ENCODE measurements around the gene RMND5A. TPM values are rescaled to one million over a fixed set of nuclear protein-coding genes. Genes with fewer than 3 reads are reported as not detected.
"Not testable (repeated sequence)": the region's sequence is repeated elsewhere in the genome, so short reads cannot be mapped to it uniquely, and the experiment has no call there.

The RMND5A gene
- total RNA-seq, 1 experiment from 2014 or later: 59.9 TPM

DNA sequence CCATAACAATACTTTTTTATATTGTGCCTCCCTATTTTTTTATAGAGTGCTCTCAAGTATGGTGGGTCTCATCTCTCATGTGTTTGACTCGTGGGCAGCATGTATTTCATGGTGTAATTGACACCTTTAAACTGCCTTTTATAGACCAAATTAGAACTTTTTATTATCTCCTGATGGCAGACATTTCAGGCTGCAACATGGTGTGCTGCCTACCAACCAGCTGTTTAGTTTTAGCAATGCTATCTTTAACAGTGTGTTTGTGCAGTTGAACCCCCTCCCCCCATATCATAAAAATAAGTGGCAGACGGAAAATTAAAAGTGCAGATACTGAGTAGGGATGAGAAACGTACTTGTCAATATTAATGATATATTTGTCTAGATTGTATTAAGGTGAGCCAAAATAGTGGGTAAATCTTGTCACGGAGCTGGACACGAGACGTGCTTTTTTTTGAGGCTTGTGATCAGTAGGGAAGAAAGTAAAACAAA, 12.0 kb downstream of the RMND5A start:
- H3K27me3 Mint-ChIP-seq (ENCODE audit: insufficient read depth, unreplicated experiment); H3K4me3 Mint-ChIP-seq (ENCODE audit: unreplicated experiment); H3K4me1 ChIP-seq; H3K9me3 Mint-ChIP-seq (ENCODE audit: unreplicated experiment); POLR2A ChIA-PET; H3K4me1 Mint-ChIP-seq (ENCODE audit: low read depth, unreplicated experiment); H3K4me3 ChIP-seq (ENCODE audit: low read depth, low read length); H3K9me3 ChIP-seq; H3K36me3 ChIP-seq (ENCODE audit: control insufficient read depth, insufficient read depth, low read length); H3K27me3 ChIP-seq (replicated peaks; ENCODE audit: control insufficient read depth, insufficient read depth, low read length); CTCF ChIA-PET; H3K36me3 Mint-ChIP-seq (ENCODE audit: insufficient read depth, unreplicated experiment); H3K27ac Mint-ChIP-seq (ENCODE audit: unreplicated experiment); intact Hi-C loops (cut with micrococcal nuclease; ENCODE audit: unreplicated experiment); DNase-seq; BruUV-seq (replicated peaks): not testable (repeated sequence)

DNA sequence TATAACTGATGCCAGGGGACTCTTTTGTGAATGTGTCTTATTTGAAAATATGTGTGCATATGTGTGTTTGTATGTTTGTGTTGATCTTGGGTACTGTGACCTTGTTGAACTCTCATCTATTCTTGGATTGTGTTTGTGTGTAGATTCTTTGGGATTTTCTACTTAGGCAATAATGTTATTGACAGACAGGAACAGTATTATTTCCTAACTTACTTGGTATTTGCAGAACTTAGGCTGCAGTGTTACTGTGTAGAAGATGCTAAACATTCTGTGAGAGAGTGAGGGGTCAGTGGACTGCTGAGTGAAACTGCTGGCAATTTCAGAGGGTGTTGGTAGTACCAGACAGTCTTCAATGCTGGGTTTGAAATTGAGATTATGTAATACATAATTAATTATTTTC, 12.7 kb downstream of the RMND5A start:
- H3K9me3 Mint-ChIP-seq (ENCODE audit: unreplicated experiment); intact Hi-C loops (cut with micrococcal nuclease; ENCODE audit: unreplicated experiment); CTCF ChIA-PET; H3K4me3 Mint-ChIP-seq (ENCODE audit: unreplicated experiment); H3K27ac Mint-ChIP-seq (ENCODE audit: unreplicated experiment); BruUV-seq (replicated peaks); H3K4me1 Mint-ChIP-seq (ENCODE audit: low read depth, unreplicated experiment); H3K36me3 ChIP-seq (ENCODE audit: control insufficient read depth, insufficient read depth, low read length); H3K27me3 Mint-ChIP-seq (ENCODE audit: insufficient read depth, unreplicated experiment); POLR2A ChIA-PET; H3K36me3 Mint-ChIP-seq (ENCODE audit: insufficient read depth, unreplicated experiment); H3K9me3 ChIP-seq; H3K4me1 ChIP-seq; H3K4me3 ChIP-seq (ENCODE audit: low read depth, low read length); DNase-seq; H3K27me3 ChIP-seq (replicated peaks; ENCODE audit: control insufficient read depth, insufficient read depth, low read length): not testable (repeated sequence)

DNA sequence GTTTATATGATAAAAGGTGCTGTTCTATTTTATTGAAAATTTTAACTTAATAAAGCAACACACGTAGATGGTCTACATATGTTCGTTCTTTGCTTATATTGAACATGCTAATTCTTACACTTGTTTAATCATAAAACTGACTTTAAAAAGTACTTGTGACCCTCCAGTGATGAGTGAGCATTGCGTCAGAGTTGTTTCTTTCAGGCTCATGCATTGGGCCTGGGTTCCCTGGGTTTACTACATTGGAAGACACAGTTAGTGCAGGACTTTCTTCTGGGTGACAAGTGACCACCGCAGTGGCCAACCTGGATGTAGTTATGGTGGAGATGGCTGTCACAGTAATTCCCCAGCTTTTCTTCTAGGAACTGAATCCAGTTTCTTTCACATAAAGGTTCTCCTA, 13.4 kb downstream of the RMND5A start:
- BruUV-seq (replicated peaks); H3K36me3 Mint-ChIP-seq (ENCODE audit: insufficient read depth, unreplicated experiment); H3K9me3 Mint-ChIP-seq (ENCODE audit: unreplicated experiment); H3K4me1 ChIP-seq; H3K4me3 Mint-ChIP-seq (ENCODE audit: unreplicated experiment); H3K9me3 ChIP-seq; H3K27me3 Mint-ChIP-seq (ENCODE audit: insufficient read depth, unreplicated experiment); POLR2A ChIA-PET; DNase-seq; H3K4me1 Mint-ChIP-seq (ENCODE audit: low read depth, unreplicated experiment); H3K27ac Mint-ChIP-seq (ENCODE audit: unreplicated experiment); H3K4me3 ChIP-seq (ENCODE audit: low read depth, low read length); intact Hi-C loops (cut with micrococcal nuclease; ENCODE audit: unreplicated experiment); H3K27me3 ChIP-seq (replicated peaks; ENCODE audit: control insufficient read depth, insufficient read depth, low read length); CTCF ChIA-PET; H3K36me3 ChIP-seq (ENCODE audit: control insufficient read depth, insufficient read depth, low read length): not testable (repeated sequence)

DNA sequence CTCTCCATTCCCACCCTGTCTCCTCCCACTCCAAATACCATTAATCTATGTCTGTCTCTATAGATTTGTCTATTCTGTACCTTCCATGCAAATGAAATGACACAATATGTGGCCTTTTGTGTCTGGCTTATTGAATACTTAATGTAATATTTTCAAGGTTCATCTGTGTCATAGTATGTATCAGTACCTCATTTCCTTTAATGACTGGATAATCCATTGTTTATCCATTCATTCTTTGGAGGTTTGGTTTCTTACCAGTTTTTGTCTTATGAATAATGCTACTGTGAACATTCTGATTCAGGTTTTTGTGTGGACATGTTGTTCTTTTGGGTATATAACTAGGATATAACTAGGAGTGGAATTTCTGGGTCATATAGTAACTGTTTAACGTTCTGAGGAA, 14.8 kb downstream of the RMND5A start:
- CTCF ChIA-PET; DNase-seq; H3K36me3 Mint-ChIP-seq (ENCODE audit: insufficient read depth, unreplicated experiment): not testable (repeated sequence)

DNA sequence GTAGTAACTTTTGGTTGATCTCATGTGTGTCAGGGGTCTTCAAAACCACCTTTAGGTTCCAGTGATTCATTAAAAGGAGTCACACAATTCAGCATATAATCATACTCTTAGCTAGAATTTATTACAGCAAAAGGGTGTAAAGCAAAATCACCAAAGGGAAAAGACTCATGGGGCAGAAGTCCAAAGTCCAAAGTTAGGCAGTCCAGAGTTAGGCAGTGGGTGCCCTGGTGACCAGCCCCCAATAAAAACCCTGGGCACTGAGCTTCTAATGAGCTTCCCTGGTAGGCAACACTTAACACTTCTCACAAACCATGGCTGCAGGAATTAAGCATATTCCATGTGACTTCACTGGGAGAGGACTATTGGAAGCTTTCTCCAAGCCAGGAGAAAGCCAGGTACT, 19.4 kb downstream of the RMND5A start:
- CTCF ChIA-PET; H3K27ac Mint-ChIP-seq (ENCODE audit: unreplicated experiment); BruUV-seq (replicated peaks): not testable (repeated sequence)

More for the DNA sequence above, 14.8 kb downstream of the RMND5A start:
- POLR2A ChIA-PET; H3K27me3 ChIP-seq (replicated peaks; ENCODE audit: control insufficient read depth, insufficient read depth, low read length); H3K4me3 ChIP-seq (ENCODE audit: low read depth, low read length); BruUV-seq (replicated peaks); H3K4me3 Mint-ChIP-seq (ENCODE audit: unreplicated experiment); H3K4me1 Mint-ChIP-seq (ENCODE audit: low read depth, unreplicated experiment); H3K4me1 ChIP-seq; H3K36me3 ChIP-seq (ENCODE audit: control insufficient read depth, insufficient read depth, low read length); H3K27ac Mint-ChIP-seq (ENCODE audit: unreplicated experiment); H3K9me3 Mint-ChIP-seq (ENCODE audit: unreplicated experiment); H3K27me3 Mint-ChIP-seq (ENCODE audit: insufficient read depth, unreplicated experiment); H3K9me3 ChIP-seq; intact Hi-C loops (cut with micrococcal nuclease; ENCODE audit: unreplicated experiment): not testable (repeated sequence)

DNA sequence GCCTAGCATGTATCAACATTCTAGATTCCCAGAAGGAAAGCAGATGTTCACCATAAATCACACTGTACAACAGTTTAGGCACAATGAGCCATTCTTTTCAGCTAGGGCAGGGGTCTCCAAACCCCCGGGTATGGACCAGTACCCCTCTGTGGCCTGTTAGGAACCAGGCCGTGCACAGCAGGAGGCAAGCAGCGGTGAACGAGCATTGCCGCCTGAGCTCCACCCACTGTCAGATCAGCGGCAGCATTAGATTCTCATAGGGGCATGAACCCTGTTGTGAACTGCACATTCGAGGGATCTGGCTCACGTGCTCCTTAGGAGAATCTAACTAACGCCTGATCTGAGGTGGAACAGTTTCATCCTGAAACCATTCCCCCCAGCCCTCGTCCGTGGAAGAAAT, 19.8 kb downstream of the RMND5A start:
- H3K9me3 Mint-ChIP-seq (ENCODE audit: unreplicated experiment): not testable (repeated sequence)

More for the DNA sequence above, 19.4 kb downstream of the RMND5A start:
- POLR2A ChIA-PET; H3K36me3 Mint-ChIP-seq (ENCODE audit: insufficient read depth, unreplicated experiment); H3K9me3 ChIP-seq; H3K4me1 Mint-ChIP-seq (ENCODE audit: low read depth, unreplicated experiment); H3K27me3 Mint-ChIP-seq (ENCODE audit: insufficient read depth, unreplicated experiment); H3K4me3 ChIP-seq (ENCODE audit: low read depth, low read length); H3K36me3 ChIP-seq (ENCODE audit: control insufficient read depth, insufficient read depth, low read length); intact Hi-C loops (cut with micrococcal nuclease; ENCODE audit: unreplicated experiment); H3K4me3 Mint-ChIP-seq (ENCODE audit: unreplicated experiment); H3K27me3 ChIP-seq (replicated peaks; ENCODE audit: control insufficient read depth, insufficient read depth, low read length); H3K9me3 Mint-ChIP-seq (ENCODE audit: unreplicated experiment); DNase-seq; H3K4me1 ChIP-seq: not testable (repeated sequence)

DNA sequence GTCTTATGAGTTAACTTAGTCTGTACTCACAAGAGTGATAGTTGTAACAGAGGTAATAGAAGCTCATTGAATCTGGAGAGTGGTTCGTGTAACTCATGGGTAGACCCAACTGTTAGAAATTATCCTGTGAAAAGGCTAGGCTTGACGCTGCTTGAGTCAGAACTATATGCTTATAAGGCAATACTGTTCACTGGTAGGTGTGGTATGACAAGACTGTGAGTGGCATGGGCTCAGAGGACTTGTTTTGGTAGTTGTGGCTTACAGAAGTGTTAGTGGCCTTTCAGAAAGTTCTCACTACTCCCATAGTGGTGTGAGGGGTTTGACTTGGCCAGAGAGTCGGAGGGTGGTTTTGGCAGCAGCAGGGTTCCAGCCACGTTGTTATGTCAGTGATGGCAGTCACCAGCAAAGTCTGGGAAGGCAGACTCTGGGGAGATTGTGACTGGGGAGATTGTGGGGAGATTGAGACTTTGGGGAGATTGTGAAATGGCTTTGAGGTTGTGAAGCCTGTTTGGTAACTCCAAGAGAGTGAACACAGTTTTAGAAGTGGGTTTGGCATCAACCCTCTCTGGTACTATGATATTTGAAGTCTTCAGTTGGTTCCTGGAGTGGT, 21.9 kb downstream of the RMND5A start:
- H3K4me1 ChIP-seq; H3K27me3 ChIP-seq (replicated peaks; ENCODE audit: control insufficient read depth, insufficient read depth, low read length); H3K9me3 Mint-ChIP-seq (ENCODE audit: unreplicated experiment); H3K36me3 Mint-ChIP-seq (ENCODE audit: insufficient read depth, unreplicated experiment); H3K27ac Mint-ChIP-seq (ENCODE audit: unreplicated experiment); H3K27me3 Mint-ChIP-seq (ENCODE audit: insufficient read depth, unreplicated experiment); POLR2A ChIA-PET; H3K36me3 ChIP-seq (ENCODE audit: control insufficient read depth, insufficient read depth, low read length); H3K9me3 ChIP-seq; DNase-seq; H3K4me3 Mint-ChIP-seq (ENCODE audit: unreplicated experiment); BruUV-seq (replicated peaks); H3K4me3 ChIP-seq (ENCODE audit: low read depth, low read length); H3K4me1 Mint-ChIP-seq (ENCODE audit: low read depth, unreplicated experiment); CTCF ChIA-PET; intact Hi-C loops (cut with micrococcal nuclease; ENCODE audit: unreplicated experiment): not testable (repeated sequence)

More for the DNA sequence above, 19.8 kb downstream of the RMND5A start:
- intact Hi-C loops (cut with micrococcal nuclease; ENCODE audit: unreplicated experiment); H3K27me3 Mint-ChIP-seq (ENCODE audit: insufficient read depth, unreplicated experiment); H3K36me3 Mint-ChIP-seq (ENCODE audit: insufficient read depth, unreplicated experiment); BruUV-seq (replicated peaks); DNase-seq; H3K27me3 ChIP-seq (replicated peaks; ENCODE audit: control insufficient read depth, insufficient read depth, low read length); H3K36me3 ChIP-seq (ENCODE audit: control insufficient read depth, insufficient read depth, low read length); H3K27ac Mint-ChIP-seq (ENCODE audit: unreplicated experiment); H3K4me1 Mint-ChIP-seq (ENCODE audit: low read depth, unreplicated experiment); H3K4me3 ChIP-seq (ENCODE audit: low read depth, low read length); POLR2A ChIA-PET; H3K9me3 ChIP-seq; H3K4me3 Mint-ChIP-seq (ENCODE audit: unreplicated experiment); CTCF ChIA-PET; H3K4me1 ChIP-seq: not testable (repeated sequence)

Measured in Caco-2 (cell line).